NCI-H1930 (cell line): ENCODE results near the gene CHADL.

Experiments used
- DNase-seq, 2 experiments: peaks; one replicate each; lab custom pipeline; 2025; lab: John Stamatoyannopoulos, UW

CHADL gene

GRCh38 chr22:41230401-41230785 is 10.3 kb downstream of the CHADL start:
- DNase-seq: no peak

- DNase-seq: no peak
Observed at GRCh38 chr22:41229730-41230400, 10.9 kb downstream of the CHADL start.

- DNase-seq: no peak
Observed at GRCh38 chr22:41229215-41229614, 11.5 kb downstream of the CHADL start.

- no peak for DNase-seq
Observed at GRCh38 chr22:41226723-41227655, 13.7 kb downstream of the CHADL start.

- DNase-seq: no peak
Observed at GRCh38 chr22:41223535-41223934, 17.2 kb downstream of the CHADL start.

GRCh38 chr22:41222846-41223507 is 17.8 kb downstream of the CHADL start:
- DNase-seq: no peak

- no peak for DNase-seq
Observed at GRCh38 chr22:41217553-41218157, 23.1 kb downstream of the CHADL start.

GRCh38 chr22:41216984-41217383 is 23.7 kb downstream of the CHADL start:
- no peak for DNase-seq

- DNase-seq: no peak
Observed at GRCh38 chr22:41215926-41216325, 24.8 kb downstream of the CHADL start.

- DNase-seq: no peak
Observed at GRCh38 chr22:41215409-41215808, 25.3 kb downstream of the CHADL start.

GRCh38 chr22:41206719-41207118 is 34.0 kb downstream of the CHADL start:
- no peak for DNase-seq

- DNase-seq: peak; percentile 96 to 98
Observed at GRCh38 chr22:41204992-41205900, 35.5 kb downstream of the CHADL start, which contains the start of gene L3MBTL2. L3MBTL2 (plus strand) TSS chr22:41205312; CDS start chr22:41205363, 51 bp downstream.

GRCh38 chr22:41204066-41204465 is 36.7 kb downstream of the CHADL start:
- no peak for DNase-seq

GRCh38 chr22:41203118-41203517 is 37.6 kb downstream of the CHADL start:
- DNase-seq: no peak

GRCh38 chr22:41201141-41201540 is 39.6 kb downstream of the CHADL start:
- DNase-seq: no peak

GRCh38 chr22:41198027-41198580 is 42.6 kb downstream of the CHADL start:
- peak; percentile 19 to 26 for DNase-seq

- peak; percentile 79 to 85 for DNase-seq
Observed at GRCh38 chr22:41197038-41197972, 43.4 kb downstream of the CHADL start.

- DNase-seq: no peak
Observed at GRCh38 chr22:41193829-41194228, 46.9 kb downstream of the CHADL start.

GRCh38 chr22:41191467-41191866 is 49.3 kb downstream of the CHADL start:
- no peak for DNase-seq

- DNase-seq: no peak
Observed at GRCh38 chr22:41184679-41185078, 56.1 kb downstream of the CHADL start.
